NCI-H146 (cell line): ENCODE measurements around the gene EXTL1.
"Not testable (repeated sequence)": the region's sequence is repeated elsewhere in the genome, so short reads cannot be mapped to it uniquely, and the experiment has no call there.

Experiments used
- DNase-seq: peaks from one replicate; lab custom pipeline; 2025; lab: John Stamatoyannopoulos, UW

Gene EXTL1

GRCh38 chr1:26021647-26022403 lies at the start of gene EXTL1:
TSS of gene EXTL1 (plus strand) at chr1:26021775. CDS start at chr1:26022647, 872 bp downstream.
- DNase-seq, result no peak

- DNase-seq, result no peak
Observed at GRCh38 chr1:25971811-25972180, 49.8 kb upstream of the EXTL1 start.

- no peak for DNase-seq
Observed at GRCh38 chr1:25973610-25974321, 47.8 kb upstream of the EXTL1 start.

GRCh38 chr1:25977801-25978200 lies 43.8 kb upstream of the EXTL1 start:
- no peak for DNase-seq

- DNase-seq, result no peak
Observed at GRCh38 chr1:25978403-25978802, 43.2 kb upstream of the EXTL1 start.

- DNase-seq, result no peak
Observed at GRCh38 chr1:25979210-25979609, 42.4 kb upstream of the EXTL1 start.

- no peak for DNase-seq
Observed at GRCh38 chr1:25985171-25985570, 36.4 kb upstream of the EXTL1 start.

GRCh38 chr1:25985670-25986069 lies 35.9 kb upstream of the EXTL1 start:
- DNase-seq, result no peak

GRCh38 chr1:25986773-25987172 lies 34.8 kb upstream of the EXTL1 start:
- not testable (repeated sequence) for DNase-seq

GRCh38 chr1:25987951-25988350 lies 33.6 kb upstream of the EXTL1 start:
- DNase-seq, result no peak

- DNase-seq, result no peak
Observed at GRCh38 chr1:25989440-25990234, 31.9 kb upstream of the EXTL1 start.

GRCh38 chr1:25990251-25990650 lies 31.3 kb upstream of the EXTL1 start:
- no peak for DNase-seq

GRCh38 chr1:25990702-25991395 lies 30.7 kb upstream of the EXTL1 start:
- DNase-seq, result no peak

GRCh38 chr1:25991937-25992688 lies 29.5 kb upstream of the EXTL1 start:
- no peak for DNase-seq

GRCh38 chr1:25992689-25993171 lies 28.8 kb upstream of the EXTL1 start:
- no peak for DNase-seq

- peak; percentile 24 for DNase-seq
Observed at GRCh38 chr1:25993197-25993951, 28.2 kb upstream of the EXTL1 start.

- DNase-seq, result no peak
Observed at GRCh38 chr1:25994402-25995150, 27.0 kb upstream of the EXTL1 start.

GRCh38 chr1:25996966-25997827 lies 24.4 kb upstream of the EXTL1 start:
- peak; percentile 33 for DNase-seq
